GM06990 (cell line): Measurements from ENCODE around the gene CASQ2.

Source experiments
- DNase-seq: peaks from one replicate; pipeline ENCODE4 v3.0.0-alpha.2; 2011; ENCODE audit not compliant: insufficient read length; ENCODE audit errors: extremely low read depth
- H3K27me3 ChIP-seq: replicated peaks from 2 replicates; pipeline ENCODE4 v1.6.0; 2011; ENCODE audit warnings: low read length; ENCODE audit not compliant: control insufficient read depth, insufficient read depth
- H3K36me3 ChIP-seq: 2 replicates; pipeline ENCODE4 v1.5.1; 2011; ENCODE audit warnings: low read length; ENCODE audit not compliant: control insufficient read depth, insufficient read depth
- H3K4me3 ChIP-seq: replicated peaks from 2 replicates; pipeline ENCODE4 v1.5.1; 2011; ENCODE audit warnings: low read depth, mild to moderate bottlenecking, control low read depth, low read length
- TF ChIP-seq, protein P1 (sequence below): IDR thresholded peaks from 2 replicates; pipeline ENCODE4 v1.5.1; 2011; ENCODE audit warnings: low read length, control low read depth, mild to moderate bottlenecking, inconsistent platforms; ENCODE audit not compliant: insufficient read depth, poor library complexity, severe bottlenecking

CASQ2 gene

GRCh38 chr1:115757856-115758255, 10.7 kb downstream of the CASQ2 start:
- Histone ChIP-seq H3K27me3 (no peaks in the 10 kb centered on the region), H3K36me3 (no peaks in the 10 kb centered on the region), H3K4me3 (no peak overlapping the region)
- DNase-seq: no peak
- TF ChIP-seq, protein P1, sequence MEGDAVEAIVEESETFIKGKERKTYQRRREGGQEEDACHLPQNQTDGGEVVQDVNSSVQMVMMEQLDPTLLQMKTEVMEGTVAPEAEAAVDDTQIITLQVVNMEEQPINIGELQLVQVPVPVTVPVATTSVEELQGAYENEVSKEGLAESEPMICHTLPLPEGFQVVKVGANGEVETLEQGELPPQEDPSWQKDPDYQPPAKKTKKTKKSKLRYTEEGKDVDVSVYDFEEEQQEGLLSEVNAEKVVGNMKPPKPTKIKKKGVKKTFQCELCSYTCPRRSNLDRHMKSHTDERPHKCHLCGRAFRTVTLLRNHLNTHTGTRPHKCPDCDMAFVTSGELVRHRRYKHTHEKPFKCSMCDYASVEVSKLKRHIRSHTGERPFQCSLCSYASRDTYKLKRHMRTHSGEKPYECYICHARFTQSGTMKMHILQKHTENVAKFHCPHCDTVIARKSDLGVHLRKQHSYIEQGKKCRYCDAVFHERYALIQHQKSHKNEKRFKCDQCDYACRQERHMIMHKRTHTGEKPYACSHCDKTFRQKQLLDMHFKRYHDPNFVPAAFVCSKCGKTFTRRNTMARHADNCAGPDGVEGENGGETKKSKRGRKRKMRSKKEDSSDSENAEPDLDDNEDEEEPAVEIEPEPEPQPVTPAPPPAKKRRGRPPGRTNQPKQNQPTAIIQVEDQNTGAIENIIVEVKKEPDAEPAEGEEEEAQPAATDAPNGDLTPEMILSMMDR: no peak

- TF ChIP-seq, protein P1: no peak
- Histone ChIP-seq H3K27me3 (no peaks in the 10 kb centered on the region), H3K36me3 (no peaks in the 10 kb centered on the region), H3K4me3 (no peak overlapping the region)
- DNase-seq: no peak
Measured at GRCh38 chr1:115757326-115757725, 11.2 kb downstream of the CASQ2 start.

- Histone ChIP-seq H3K27me3 (no peaks in the 10 kb centered on the region), H3K4me3 (no peak overlapping the region), H3K36me3 (no peaks in the 10 kb centered on the region)
- DNase-seq: no peak
- TF ChIP-seq, protein P1: no peak
Measured at GRCh38 chr1:115755456-115756370, 12.8 kb downstream of the CASQ2 start.

- Histone ChIP-seq H3K4me3 (no peak overlapping the region), H3K27me3 (no peaks in the 10 kb centered on the region), H3K36me3 (no peaks in the 10 kb centered on the region)
- DNase-seq: no peak
- TF ChIP-seq, protein P1: no peak
Measured at GRCh38 chr1:115753830-115754229, 14.7 kb downstream of the CASQ2 start.

- H3K36me3 ChIP-seq: no peaks in the 10 kb centered on the region
- TF ChIP-seq, protein P1: no peak
- no peaks in the 10 kb centered on the region for H3K27me3 ChIP-seq
- DNase-seq: no peak
- no peak overlapping the region for H3K4me3 ChIP-seq
Measured at GRCh38 chr1:115753361-115753760, 15.2 kb downstream of the CASQ2 start.
